ENCODE results near the gene FRS3.
A peak's percentile ranks its signal among the peaks of the same experiment; 100 is the strongest.

Gene FRS3, protein sequence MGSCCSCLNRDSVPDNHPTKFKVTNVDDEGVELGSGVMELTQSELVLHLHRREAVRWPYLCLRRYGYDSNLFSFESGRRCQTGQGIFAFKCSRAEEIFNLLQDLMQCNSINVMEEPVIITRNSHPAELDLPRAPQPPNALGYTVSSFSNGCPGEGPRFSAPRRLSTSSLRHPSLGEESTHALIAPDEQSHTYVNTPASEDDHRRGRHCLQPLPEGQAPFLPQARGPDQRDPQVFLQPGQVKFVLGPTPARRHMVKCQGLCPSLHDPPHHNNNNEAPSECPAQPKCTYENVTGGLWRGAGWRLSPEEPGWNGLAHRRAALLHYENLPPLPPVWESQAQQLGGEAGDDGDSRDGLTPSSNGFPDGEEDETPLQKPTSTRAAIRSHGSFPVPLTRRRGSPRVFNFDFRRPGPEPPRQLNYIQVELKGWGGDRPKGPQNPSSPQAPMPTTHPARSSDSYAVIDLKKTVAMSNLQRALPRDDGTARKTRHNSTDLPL

DNA sequence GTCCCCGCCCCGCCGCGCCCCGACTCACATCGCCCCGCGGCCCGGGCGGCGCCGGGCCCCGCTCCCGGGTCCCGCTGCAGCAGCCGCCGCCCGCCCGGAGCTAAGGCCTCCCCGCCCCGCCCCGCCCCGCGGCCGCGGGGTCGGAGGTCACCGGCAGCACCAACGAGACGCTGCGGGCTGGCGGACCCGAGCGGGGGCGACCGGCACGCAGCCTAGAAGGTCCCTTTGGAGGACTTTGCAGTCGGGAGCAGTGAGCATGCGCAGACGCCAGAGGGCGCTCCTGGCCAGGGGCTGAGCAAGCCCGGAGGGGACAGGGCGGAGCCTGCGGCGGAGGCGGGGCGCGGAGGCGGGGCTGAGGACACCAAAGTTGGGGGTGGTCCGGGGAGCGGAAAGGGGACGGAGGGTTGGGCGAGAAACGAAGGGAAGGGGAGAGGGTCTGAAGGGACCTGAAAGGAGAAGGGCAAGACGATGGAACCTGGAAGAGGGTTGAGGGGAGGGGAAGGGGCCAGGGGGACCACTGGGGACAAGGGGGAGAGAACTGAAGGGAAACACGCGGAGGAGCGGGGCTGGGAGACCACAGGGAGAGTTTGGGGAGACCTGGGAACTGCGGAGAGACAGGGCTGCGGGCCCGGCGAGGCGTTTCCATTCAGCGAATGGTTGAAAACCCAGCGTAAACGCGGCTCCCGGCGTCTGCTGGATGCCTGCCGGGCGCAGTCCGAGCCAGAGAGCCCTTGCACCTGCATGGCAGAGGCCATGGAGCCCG is at the start of gene FRS3:
TSS of gene FRS3 (minus strand) at position 113 of the 763 bp plus-strand sequence. CDS start 2,913 bp downstream, outside the sequence.
- Histone ChIP-seq H3K27me3 (replicated peaks; ENCODE audit: control insufficient read depth, insufficient read depth, low read length) (no peaks in the 10 kb centered on the region), H3K4me3 (replicated peaks; ENCODE audit: low read depth, low read length) (peak within 1 kb of the TSS; percentile 69), H3K36me3 (ENCODE audit: control insufficient read depth, insufficient read depth, low read length) (no peaks in the 10 kb centered on the region; the same call in 1 of the 2 replicates)
- TF ChIP-seq, protein P1, sequence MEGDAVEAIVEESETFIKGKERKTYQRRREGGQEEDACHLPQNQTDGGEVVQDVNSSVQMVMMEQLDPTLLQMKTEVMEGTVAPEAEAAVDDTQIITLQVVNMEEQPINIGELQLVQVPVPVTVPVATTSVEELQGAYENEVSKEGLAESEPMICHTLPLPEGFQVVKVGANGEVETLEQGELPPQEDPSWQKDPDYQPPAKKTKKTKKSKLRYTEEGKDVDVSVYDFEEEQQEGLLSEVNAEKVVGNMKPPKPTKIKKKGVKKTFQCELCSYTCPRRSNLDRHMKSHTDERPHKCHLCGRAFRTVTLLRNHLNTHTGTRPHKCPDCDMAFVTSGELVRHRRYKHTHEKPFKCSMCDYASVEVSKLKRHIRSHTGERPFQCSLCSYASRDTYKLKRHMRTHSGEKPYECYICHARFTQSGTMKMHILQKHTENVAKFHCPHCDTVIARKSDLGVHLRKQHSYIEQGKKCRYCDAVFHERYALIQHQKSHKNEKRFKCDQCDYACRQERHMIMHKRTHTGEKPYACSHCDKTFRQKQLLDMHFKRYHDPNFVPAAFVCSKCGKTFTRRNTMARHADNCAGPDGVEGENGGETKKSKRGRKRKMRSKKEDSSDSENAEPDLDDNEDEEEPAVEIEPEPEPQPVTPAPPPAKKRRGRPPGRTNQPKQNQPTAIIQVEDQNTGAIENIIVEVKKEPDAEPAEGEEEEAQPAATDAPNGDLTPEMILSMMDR (IDR thresholded peaks at IDR 0.05; ENCODE audit: insufficient read depth, low read length, poor library complexity, severe bottlenecking), result peak; percentile 93
- DNase-seq (ENCODE audit: extremely low read depth, insufficient read length), result peak; percentile 95

DNA sequence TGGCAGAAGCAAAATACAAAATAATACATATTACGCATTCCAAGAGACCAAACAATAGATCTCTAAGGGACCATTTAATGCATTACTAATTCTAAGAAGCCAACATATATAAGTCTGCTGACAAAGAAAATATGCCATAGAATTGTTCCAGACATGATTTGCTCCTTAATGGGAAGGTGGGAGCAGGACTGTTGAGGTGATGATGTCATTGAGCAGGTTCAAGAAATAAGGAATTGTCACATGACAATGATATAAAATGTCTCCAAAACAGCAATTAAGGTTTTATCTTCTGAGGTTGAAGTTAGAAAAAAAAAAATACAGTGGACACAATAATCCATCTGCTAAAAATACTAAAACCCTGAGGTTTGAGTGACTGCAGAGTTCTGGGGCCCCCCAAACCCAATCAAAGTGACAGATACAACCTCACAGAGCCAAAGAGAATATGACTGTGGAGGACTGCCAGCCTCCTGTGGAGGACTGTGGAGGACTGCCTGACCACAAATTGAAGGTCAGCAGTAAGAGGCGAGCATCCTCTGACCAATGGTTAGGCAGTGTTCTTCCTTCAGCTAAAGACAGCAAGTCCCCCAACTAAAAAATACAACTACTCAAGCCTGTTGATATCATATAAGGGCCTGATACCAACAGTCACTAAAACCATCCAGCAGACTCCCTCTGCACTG is 46.8 kb upstream of the FRS3 start:
- no peaks in the 10 kb centered on the region for H3K27me3 ChIP-seq (replicated peaks; ENCODE audit: control insufficient read depth, insufficient read depth, low read length)
- H3K4me3 ChIP-seq (replicated peaks; ENCODE audit: low read depth, low read length), result no peak overlapping the region
- no peak for DNase-seq (ENCODE audit: extremely low read depth, insufficient read length)
- H3K36me3 ChIP-seq (ENCODE audit: control insufficient read depth, insufficient read depth, low read length), result no peaks in the 10 kb centered on the region
- TF ChIP-seq, protein P1 (IDR thresholded peaks at IDR 0.05; ENCODE audit: insufficient read depth, low read length, poor library complexity, severe bottlenecking), result no peak

DNA sequence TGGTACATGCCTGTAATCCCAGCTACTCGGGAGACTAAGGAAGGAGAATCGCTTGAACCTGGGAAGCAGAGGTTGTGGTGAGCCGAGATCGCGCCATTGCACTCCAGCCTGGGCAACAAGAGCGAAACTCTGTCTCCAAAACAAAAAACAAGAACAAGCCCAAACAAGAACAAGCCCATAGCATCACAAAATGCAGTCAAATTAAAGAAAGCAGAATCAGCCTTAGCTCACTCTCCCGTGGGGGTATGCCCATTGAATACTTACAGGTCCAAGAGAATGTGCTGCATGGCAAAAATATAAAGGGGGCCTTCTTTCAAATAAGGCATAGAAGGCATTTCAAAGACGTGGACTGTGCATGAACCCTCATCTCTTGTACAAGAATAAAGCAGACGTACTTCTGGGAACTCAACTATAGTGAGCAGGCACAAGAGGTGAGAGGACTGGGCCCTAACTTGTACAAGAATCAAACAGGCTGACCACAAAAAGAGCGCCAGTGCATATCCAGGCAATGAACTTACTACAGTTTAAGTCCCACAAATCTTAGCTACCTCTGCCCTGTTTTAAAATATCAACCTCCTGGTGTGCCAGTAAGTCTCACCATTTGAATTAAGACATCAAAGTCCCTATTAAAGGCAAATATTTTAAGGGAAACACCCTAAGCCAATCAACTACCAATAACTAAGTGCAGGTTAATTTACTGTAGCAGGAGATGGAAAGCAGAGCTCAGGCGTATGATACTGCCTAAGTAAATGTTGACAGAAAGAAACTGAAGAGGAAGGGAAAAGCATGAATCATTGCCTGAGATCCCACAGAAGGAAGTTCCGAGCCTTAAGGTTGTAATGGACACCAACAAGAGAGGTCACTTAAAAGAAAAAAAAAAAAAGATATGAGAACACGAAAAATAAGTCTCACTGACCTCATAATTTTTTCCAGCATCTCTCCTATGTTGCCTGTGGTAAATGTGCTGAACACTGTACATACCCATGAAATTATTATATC is 45.2 kb upstream of the FRS3 start:
- Histone ChIP-seq H3K27me3 (replicated peaks; ENCODE audit: control insufficient read depth, insufficient read depth, low read length) (no peaks in the 10 kb centered on the region), H3K36me3 (ENCODE audit: control insufficient read depth, insufficient read depth, low read length) (no peaks in the 10 kb centered on the region), H3K4me3 (replicated peaks; ENCODE audit: low read depth, low read length) (no peak overlapping the region)
- no peak for DNase-seq (ENCODE audit: extremely low read depth, insufficient read length)
- TF ChIP-seq, protein P1 (IDR thresholded peaks at IDR 0.05; ENCODE audit: insufficient read depth, low read length, poor library complexity, severe bottlenecking), result no peak

DNA sequence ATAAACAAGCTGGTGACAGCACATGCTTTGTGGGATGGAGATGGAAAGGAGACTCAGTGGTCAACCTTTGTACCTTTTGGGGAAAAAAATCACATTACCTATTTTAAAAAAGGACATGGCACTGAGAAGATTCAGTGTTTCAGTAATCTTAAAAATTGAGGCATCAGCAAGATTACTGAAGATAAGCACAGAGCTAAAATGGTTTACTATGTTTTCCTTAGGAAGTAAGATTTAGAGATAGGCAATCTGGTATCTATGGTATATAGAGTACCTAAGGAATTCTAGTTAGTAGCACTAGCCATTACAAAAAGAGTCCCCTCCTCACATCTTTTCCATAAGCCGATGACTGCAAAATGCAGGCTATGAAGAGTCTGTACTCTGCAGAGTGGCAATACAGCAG is 43.5 kb upstream of the FRS3 start:
- H3K4me3 ChIP-seq (replicated peaks; ENCODE audit: low read depth, low read length), result no peak overlapping the region
- no peaks in the 10 kb centered on the region for H3K36me3 ChIP-seq (ENCODE audit: control insufficient read depth, insufficient read depth, low read length)
- TF ChIP-seq, protein P1 (IDR thresholded peaks at IDR 0.05; ENCODE audit: insufficient read depth, low read length, poor library complexity, severe bottlenecking), result no peak
- no peaks in the 10 kb centered on the region for H3K27me3 ChIP-seq (replicated peaks; ENCODE audit: control insufficient read depth, insufficient read depth, low read length)
- DNase-seq (ENCODE audit: extremely low read depth, insufficient read length), result no peak

DNA sequence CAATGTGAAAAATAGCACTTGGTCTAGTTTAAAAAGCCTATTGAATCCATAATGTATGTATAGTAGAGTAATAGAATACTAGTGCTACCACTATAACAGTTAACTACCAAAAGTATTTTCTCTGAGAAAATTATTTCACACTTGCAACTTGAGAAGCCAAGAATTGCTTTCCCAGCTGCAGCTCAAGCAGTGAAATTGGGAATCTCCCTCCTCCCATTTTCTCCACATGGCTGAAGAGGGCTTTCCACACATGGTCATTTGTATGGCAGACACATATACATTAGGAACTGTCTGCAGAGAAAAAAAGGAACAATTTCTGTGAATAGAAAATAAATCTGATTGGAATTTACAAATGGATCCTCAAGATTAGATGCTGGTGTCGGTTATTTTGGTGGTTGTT is 42.3 kb upstream of the FRS3 start:
- no peaks in the 10 kb centered on the region for H3K36me3 ChIP-seq (ENCODE audit: control insufficient read depth, insufficient read depth, low read length)
- H3K4me3 ChIP-seq (replicated peaks; ENCODE audit: low read depth, low read length), result no peak overlapping the region
- no peaks in the 10 kb centered on the region for H3K27me3 ChIP-seq (replicated peaks; ENCODE audit: control insufficient read depth, insufficient read depth, low read length)
- TF ChIP-seq, protein P1 (IDR thresholded peaks at IDR 0.05; ENCODE audit: insufficient read depth, low read length, poor library complexity, severe bottlenecking), result no peak
- DNase-seq (ENCODE audit: extremely low read depth, insufficient read length), result no peak
